Uterus (tissue), 2 donors: Measurements from ENCODE around the gene MYBPC3.

Source experiments
- CTCF ChIP-seq, 4 experiments: fragments of 200-600 bp in 2 of 4; fragments of 450-650 bp in 2 of 4; sonication (generic) in 2 of 4; IDR thresholded peaks; one replicate each; pipeline ENCODE4 v1.5.1; 2016 to 2019; ENCODE audit warnings: antibody characterized with exemption in 4 of 4, mild to moderate bottlenecking in 2 of 4, moderate library complexity in 1 of 4
- POLR2A ChIP-seq, 2 donors: fragments of 450-650 bp; IDR thresholded peaks; one replicate each; pipeline ENCODE4 v1.6.1; 2016; ENCODE audit warnings: antibody characterized with exemption in 2 of 2, mild to moderate bottlenecking in 1 of 2, moderate library complexity in 1 of 2

GRCh38 chr11:47394050-47394321, 41.5 kb upstream of the MYBPC3 start:
- TF ChIP-seq CTCF (IDR thresholded peaks at IDR 0.05) (no peak), POLR2A (IDR thresholded peaks at IDR 0.05) (no peak)
